ENCODE data around the gene SLC2A3. TPM values are rescaled to one million over a fixed set of nuclear protein-coding genes. Genes with fewer than 3 reads are reported as not detected.
A peak's percentile ranks its signal among the peaks of the same experiment; 100 is the strongest.

The SLC2A3 gene
- total and polyA plus RNA-seq, 9 of the 15 experiments (the other 6 are each of a cell fraction or from before 2014, with no cell fraction given) = 67.3 to 491 (median 104) TPM

DNA sequence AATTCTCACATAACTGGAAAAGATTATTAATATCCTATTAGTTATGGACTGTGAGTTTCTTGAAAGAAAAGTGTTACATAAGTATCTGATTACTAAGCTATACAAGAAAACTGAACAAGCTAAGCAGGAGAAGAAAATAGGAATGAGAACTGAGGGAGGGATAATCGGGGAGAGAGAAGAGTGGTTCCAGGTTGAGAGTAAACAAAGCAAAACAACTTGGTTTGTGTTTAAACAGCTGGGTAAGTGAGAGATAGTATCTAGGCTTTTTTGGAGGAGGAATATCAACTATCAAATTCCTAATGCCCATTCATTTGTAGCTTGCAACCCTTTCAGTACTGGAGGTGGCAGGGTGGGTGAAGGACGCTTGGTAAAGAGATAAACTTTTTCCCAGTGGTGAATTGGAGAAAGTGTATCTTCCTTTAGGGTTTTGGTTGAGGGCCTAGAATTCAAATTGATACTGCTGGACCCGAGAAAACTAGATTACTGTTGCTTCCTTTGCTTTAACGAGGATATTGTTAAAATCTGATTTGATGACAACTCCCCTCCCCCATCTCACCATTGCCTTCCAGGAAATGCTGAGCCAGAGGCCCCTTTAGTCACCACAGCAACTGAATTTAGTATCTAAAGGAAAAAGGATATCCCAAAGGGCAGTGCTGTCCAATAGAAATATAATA lies 2.0 kb upstream of the SLC2A3 start (continued):
- TF ChIP-seq HDAC1 (IDR thresholded peaks at IDR 0.05) = 0 out of 4 replicates have a peak, but pooled peaks of 1 of the 2 experiments have one; percentile 10
- TF ChIP-seq FOXP1 (CRISPR knock-in tag; IDR thresholded peaks at IDR 0.05) = no peak
- no peak for TF ChIP-seq SNIP1 (IDR thresholded peaks at IDR 0.05; ENCODE audit: low read depth)
- TF ChIP-seq RFX1 (IDR thresholded peaks at IDR 0.05) = peak; percentile 86
- TF ChIP-seq SMARCA4 (IDR thresholded peaks at IDR 0.05) = peak; percentile 24; the same call in 1 of the 2 replicates
- TF ChIP-seq PCBP1 (IDR thresholded peaks at IDR 0.05; ENCODE audit: low read depth, low read length, poor library complexity, severe bottlenecking) = no peak
- TF ChIP-seq THAP7 (CRISPR knock-in tag; IDR thresholded peaks at IDR 0.05) = no peak
- no peak for TF ChIP-seq SAFB (IDR thresholded peaks at IDR 0.05; ENCODE audit: borderline replicate concordance, low read depth, low read length)
- no peak for TF ChIP-seq PHB (CRISPR knock-in tag; IDR thresholded peaks at IDR 0.05)
- TF ChIP-seq PTTG1 (tag; IDR thresholded peaks at IDR 0.05; ENCODE audit: low read depth) = no peak
- no peak for TF ChIP-seq XRCC3 (IDR thresholded peaks at IDR 0.05)
- TF ChIP-seq FOXM1 (IDR thresholded peaks at IDR 0.05; ENCODE audit: low read depth) = 0 out of 2 replicates have a peak, but pooled peaks have one; percentile 10
- TF ChIP-seq FOXM1 (CRISPR knock-in tag; IDR thresholded peaks at IDR 0.05; ENCODE audit: low read depth) = no peak
- TF ChIP-seq ZBTB11 (CRISPR knock-in tag; IDR thresholded peaks at IDR 0.05) = no peak
- TF ChIP-seq HLTF (IDR thresholded peaks at IDR 0.05) = no peak
- TF ChIP-seq, protein P1, sequence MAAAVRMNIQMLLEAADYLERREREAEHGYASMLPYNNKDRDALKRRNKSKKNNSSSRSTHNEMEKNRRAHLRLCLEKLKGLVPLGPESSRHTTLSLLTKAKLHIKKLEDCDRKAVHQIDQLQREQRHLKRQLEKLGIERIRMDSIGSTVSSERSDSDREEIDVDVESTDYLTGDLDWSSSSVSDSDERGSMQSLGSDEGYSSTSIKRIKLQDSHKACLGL (CRISPR knock-in tag; IDR thresholded peaks at IDR 0.05; ENCODE audit: borderline replicate concordance, poor library complexity, severe bottlenecking) = no peak
- TF ChIP-seq MAFF (IDR thresholded peaks at IDR 0.05; ENCODE audit: low read length) = peak; percentile 5; the same call in 1 of the 2 replicates
- no peak for TF ChIP-seq ZNF133 (CRISPR knock-in tag; IDR thresholded peaks at IDR 0.05)
- TF ChIP-seq ZNF592 (IDR thresholded peaks at IDR 0.05) = 0 out of 2 replicates have a peak, but pooled peaks have one; percentile 52
- no peak for TF ChIP-seq BHLHE40 (IDR thresholded peaks at IDR 0.05; ENCODE audit: low read length)

Data from K562 (cell line).